ENCODE data around the gene EIF3J.
"Not testable (repeated sequence)": the region's sequence is repeated elsewhere in the genome, so short reads cannot be mapped to it uniquely, and the experiment has no call there.

EIF3J gene

GRCh38 chr15:44536962-44537734 is at the start of gene EIF3J:
EIF3J (plus strand) TSS chr15:44537147; CDS start chr15:44537195, 48 bp downstream.
- peak; percentile 93 for DNase-seq

- DNase-seq: no peak
Observed at GRCh38 chr15:44489464-44489863, 47.5 kb upstream of the EIF3J start.

GRCh38 chr15:44490622-44491021 is 46.3 kb upstream of the EIF3J start:
- DNase-seq: no peak

- DNase-seq: no peak
Observed at GRCh38 chr15:44492040-44492439, 44.9 kb upstream of the EIF3J start.

GRCh38 chr15:44492672-44493071 is 44.3 kb upstream of the EIF3J start:
- DNase-seq: no peak

- no peak for DNase-seq
Observed at GRCh38 chr15:44495562-44495961, 41.4 kb upstream of the EIF3J start.

GRCh38 chr15:44500555-44500954 is 36.4 kb upstream of the EIF3J start:
- DNase-seq: no peak

- DNase-seq: no peak
Observed at GRCh38 chr15:44501768-44502366, 35.1 kb upstream of the EIF3J start.

- DNase-seq: no peak
Observed at GRCh38 chr15:44516436-44516835, 20.5 kb upstream of the EIF3J start.

- DNase-seq: no peak
Observed at GRCh38 chr15:44519537-44519936, 17.4 kb upstream of the EIF3J start.

GRCh38 chr15:44525018-44525417 is 11.9 kb upstream of the EIF3J start:
- DNase-seq: no peak

GRCh38 chr15:44527241-44527640 is 9.7 kb upstream of the EIF3J start:
- no peak for DNase-seq

GRCh38 chr15:44529864-44530604 is 6.9 kb upstream of the EIF3J start:
- DNase-seq: no peak

GRCh38 chr15:44530653-44531052 is 6.3 kb upstream of the EIF3J start:
- DNase-seq: no peak

- not testable (repeated sequence) for DNase-seq
Observed at GRCh38 chr15:44532275-44532674, 4.7 kb upstream of the EIF3J start.

- DNase-seq: no peak
Observed at GRCh38 chr15:44532689-44533088, 4.3 kb upstream of the EIF3J start.

- no peak for DNase-seq
Observed at GRCh38 chr15:44535092-44535491, 1.9 kb upstream of the EIF3J start.

- DNase-seq: peak; percentile 14
Observed at GRCh38 chr15:44535523-44536301, 1.2 kb upstream of the EIF3J start.

GRCh38 chr15:44536302-44536961 is 515 bp upstream of the EIF3J start:
- no peak for DNase-seq

GRCh38 chr15:44537735-44538240 is 841 bp downstream of the EIF3J start:
- DNase-seq: peak; percentile 13

- DNase-seq: no peak
Observed at GRCh38 chr15:44541282-44541958, 4.5 kb downstream of the EIF3J start.

- no peak for DNase-seq
Observed at GRCh38 chr15:44542596-44542995, 5.6 kb downstream of the EIF3J start.
